Activated T-cell treated with anti-CD3 and anti-CD28 coated beads, Interleukin-2, amount 50 U/mL, for 4 hours (primary cell): Measurements from ENCODE around the gene DNM3. TPM values are rescaled to one million over a fixed set of nuclear protein-coding genes. Genes with fewer than 3 reads are reported as not detected.
"Not testable (repeated sequence)": the region's sequence is repeated elsewhere in the genome, so short reads cannot be mapped to it uniquely, and the experiment has no call there.

Experiments
- ATAC-seq, 2 donors: fragments of 200-7000 bp; cut with Tn5 transposase; one replicate each; pipeline ENCODE4 v1.10.0; 2021
- DNase-seq: peaks from one replicate; pipeline ENCODE4 v3.0.0-alpha.2; 2020
- H3K27me3 Mint-ChIP-seq: one replicate; pipeline ENCODE4 v1.8.0; 2021; ENCODE audit warnings: low read depth, mixed read lengths
- H3K36me3 Mint-ChIP-seq: one replicate; pipeline ENCODE4 v1.8.0; 2022; ENCODE audit warnings: mixed read lengths; ENCODE audit not compliant: insufficient read depth
- H3K4me1 Mint-ChIP-seq: one replicate; pipeline ENCODE4 v1.8.0; 2021; ENCODE audit warnings: low read depth, mixed read lengths
- H3K4me3 Mint-ChIP-seq: one replicate; pipeline ENCODE4 v1.8.0; 2021; ENCODE audit warnings: mild to moderate bottlenecking, moderate library complexity, mixed read lengths
- H3K9me3 Mint-ChIP-seq: one replicate; pipeline ENCODE4 v1.8.0; 2021; ENCODE audit warnings: mixed read lengths
- total RNA-seq, 3 donors: library from RNA; stranded (reverse); gene quantifications; one replicate each; pipeline ENCODE4 v1.2.1, GENCODE V29; 2021

The DNM3 gene
- total RNA-seq, 3 donors from 2014 or later = 0.35 to 0.58 (median 0.38) TPM

- H3K4me1 Mint-ChIP-seq = no peaks in the 10 kb centered on the region
Observed at GRCh38 chr1:172051898-172052297, 210.6 kb downstream of the DNM3 start.

GRCh38 chr1:172054172-172054571 lies 212.9 kb downstream of the DNM3 start:
- no peaks in the 10 kb centered on the region for H3K9me3 Mint-ChIP-seq
- no peak for ATAC-seq
- H3K27me3 Mint-ChIP-seq = no peaks in the 10 kb centered on the region
- no peaks in the 10 kb centered on the region for H3K4me1 Mint-ChIP-seq
- no peak overlapping the region for H3K4me3 Mint-ChIP-seq
- DNase-seq = no peak
- peaks cover 2% of the 10 kb centered on the region for H3K36me3 Mint-ChIP-seq

More at GRCh38 chr1:172051898-172052297, 210.6 kb downstream of the DNM3 start:
- Mint-ChIP-seq H3K27me3 (no peaks in the 10 kb centered on the region), H3K9me3 (no peaks in the 10 kb centered on the region), H3K4me3 (no peak overlapping the region), H3K36me3 (peaks cover 2% of the 10 kb centered on the region)
- ATAC-seq (no peak), DNase-seq (no peak)

GRCh38 chr1:172055816-172056419 lies 214.6 kb downstream of the DNM3 start:
- not testable (repeated sequence) for H3K4me3 Mint-ChIP-seq, H3K36me3 Mint-ChIP-seq, H3K4me1 Mint-ChIP-seq, H3K9me3 Mint-ChIP-seq, DNase-seq, H3K27me3 Mint-ChIP-seq, ATAC-seq

GRCh38 chr1:172068334-172068733 lies 227.0 kb downstream of the DNM3 start:
- Mint-ChIP-seq H3K27me3 (no peaks in the 10 kb centered on the region), H3K36me3 (peaks cover 2% of the 10 kb centered on the region), H3K4me3 (no peak overlapping the region), H3K9me3 (no peaks in the 10 kb centered on the region), H3K4me1 (no peaks in the 10 kb centered on the region)
- no peak for ATAC-seq
- no peak for DNase-seq

- H3K4me3 Mint-ChIP-seq = no peak overlapping the region
- H3K4me1 Mint-ChIP-seq = no peaks in the 10 kb centered on the region
- no peak for ATAC-seq
- H3K27me3 Mint-ChIP-seq = no peaks in the 10 kb centered on the region
- DNase-seq = no peak
- H3K9me3 Mint-ChIP-seq = no peaks in the 10 kb centered on the region
- peaks cover 2% of the 10 kb centered on the region for H3K36me3 Mint-ChIP-seq
Observed at GRCh38 chr1:172069051-172069450, 227.8 kb downstream of the DNM3 start.

GRCh38 chr1:172069534-172069933 lies 228.2 kb downstream of the DNM3 start:
- H3K4me3 Mint-ChIP-seq = no peak overlapping the region
- DNase-seq = no peak
- no peak for ATAC-seq
- H3K36me3 Mint-ChIP-seq = peaks cover 2% of the 10 kb centered on the region
- no peaks in the 10 kb centered on the region for H3K9me3 Mint-ChIP-seq
- H3K27me3 Mint-ChIP-seq = no peaks in the 10 kb centered on the region
- H3K4me1 Mint-ChIP-seq = no peaks in the 10 kb centered on the region

GRCh38 chr1:172070055-172070454 lies 228.8 kb downstream of the DNM3 start:
- ATAC-seq (no peak), DNase-seq (no peak)
- Mint-ChIP-seq H3K4me3 (no peak overlapping the region), H3K27me3 (no peaks in the 10 kb centered on the region), H3K9me3 (no peaks in the 10 kb centered on the region), H3K4me1 (no peaks in the 10 kb centered on the region), H3K36me3 (peaks cover 2% of the 10 kb centered on the region)

GRCh38 chr1:172071746-172072145 lies 230.4 kb downstream of the DNM3 start:
- Mint-ChIP-seq H3K36me3 (peaks cover 2% of the 10 kb centered on the region), H3K9me3 (no peaks in the 10 kb centered on the region), H3K4me1 (no peaks in the 10 kb centered on the region), H3K27me3 (no peaks in the 10 kb centered on the region), H3K4me3 (no peak overlapping the region)
- no peak for ATAC-seq
- no peak for DNase-seq

- H3K27me3 Mint-ChIP-seq, DNase-seq, H3K36me3 Mint-ChIP-seq, H3K4me3 Mint-ChIP-seq, H3K4me1 Mint-ChIP-seq, H3K9me3 Mint-ChIP-seq, ATAC-seq: not testable (repeated sequence)
Observed at GRCh38 chr1:172079859-172080258, 238.6 kb downstream of the DNM3 start.

GRCh38 chr1:172083191-172083590 lies 241.9 kb downstream of the DNM3 start:
- ATAC-seq (no peak), DNase-seq (no peak)
- Mint-ChIP-seq H3K4me1 (no peaks in the 10 kb centered on the region), H3K9me3 (no peaks in the 10 kb centered on the region), H3K4me3 (no peak overlapping the region), H3K36me3 (peaks cover 3% of the 10 kb centered on the region), H3K27me3 (no peaks in the 10 kb centered on the region)

- no peak for DNase-seq
- Mint-ChIP-seq H3K9me3 (no peaks in the 10 kb centered on the region), H3K4me3 (no peak overlapping the region), H3K4me1 (no peaks in the 10 kb centered on the region), H3K27me3 (no peaks in the 10 kb centered on the region), H3K36me3 (peaks cover 3% of the 10 kb centered on the region)
- no peak for ATAC-seq
Observed at GRCh38 chr1:172084876-172085275, 243.6 kb downstream of the DNM3 start.

GRCh38 chr1:172085317-172085716 lies 244.0 kb downstream of the DNM3 start:
- Mint-ChIP-seq H3K4me1 (peaks cover 1% of the 10 kb centered on the region), H3K9me3 (no peaks in the 10 kb centered on the region), H3K4me3 (no peak overlapping the region), H3K27me3 (no peaks in the 10 kb centered on the region), H3K36me3 (peaks cover 3% of the 10 kb centered on the region)
- DNase-seq (no peak), ATAC-seq (no peak)

- Mint-ChIP-seq H3K4me1 (peaks cover 2% of the 10 kb centered on the region), H3K36me3 (peaks cover 3% of the 10 kb centered on the region), H3K27me3 (no peaks in the 10 kb centered on the region), H3K9me3 (no peaks in the 10 kb centered on the region), H3K4me3 (no peak overlapping the region)
- DNase-seq (no peak), ATAC-seq (no peak)
Observed at GRCh38 chr1:172086137-172086536, 244.8 kb downstream of the DNM3 start.

GRCh38 chr1:172088256-172088655 lies 247.0 kb downstream of the DNM3 start:
- no peak for DNase-seq
- ATAC-seq = no peak
- H3K4me1 Mint-ChIP-seq = peaks cover 2% of the 10 kb centered on the region
- H3K27me3 Mint-ChIP-seq = no peaks in the 10 kb centered on the region
- H3K36me3 Mint-ChIP-seq = no peaks in the 10 kb centered on the region
- no peak overlapping the region for H3K4me3 Mint-ChIP-seq
- no peaks in the 10 kb centered on the region for H3K9me3 Mint-ChIP-seq

GRCh38 chr1:172089768-172090510 lies 248.6 kb downstream of the DNM3 start:
- H3K4me3 Mint-ChIP-seq = no peak overlapping the region
- no peaks in the 10 kb centered on the region for H3K9me3 Mint-ChIP-seq
- no peaks in the 10 kb centered on the region for H3K36me3 Mint-ChIP-seq
- peak; percentile 69 to 86 for ATAC-seq
- H3K27me3 Mint-ChIP-seq = no peaks in the 10 kb centered on the region
- DNase-seq = peak; percentile 47
- H3K4me1 Mint-ChIP-seq = peaks cover 2% of the 10 kb centered on the region
